Central memory CD8-positive, alpha-beta T cell (primary cell): ENCODE results near the gene GPX5.
"Not testable (repeated sequence)": the region's sequence is repeated elsewhere in the genome, so short reads cannot be mapped to it uniquely, and the experiment has no call there.

Experiments used
- ATAC-seq: fragments of 150-1000 bp; cut with Tn5 transposase; replicated peaks from 2 replicates; pipeline ENCODE4 v1.10.0; 2022; ENCODE audit warnings: mild to moderate bottlenecking, moderate FRiP score, moderate number of reproducible peaks; ENCODE audit not compliant: poor library complexity, severe bottlenecking; ENCODE audit errors: extremely low read depth
- DNase-seq, 2 donors: peaks; one replicate each; pipeline ENCODE4 v3.0.0; 2021; ENCODE audit warnings: low spot score in 2 of 2
- H3K27ac Mint-ChIP-seq: one replicate; pipeline ENCODE4 v1.8.0; 2022; ENCODE audit warnings: low read depth, mild to moderate bottlenecking, moderate library complexity, mixed read lengths
- H3K27me3 Mint-ChIP-seq: one replicate; pipeline ENCODE4 v1.8.0; 2022; ENCODE audit warnings: mixed read lengths
- H3K36me3 Mint-ChIP-seq: one replicate; pipeline ENCODE4 v1.8.0; 2022; ENCODE audit warnings: mild to moderate bottlenecking, moderate library complexity, mixed read lengths; ENCODE audit not compliant: insufficient read depth
- H3K4me1 Mint-ChIP-seq: one replicate; pipeline ENCODE4 v1.8.0; 2022; ENCODE audit warnings: mixed read lengths
- H3K4me3 Mint-ChIP-seq: one replicate; pipeline ENCODE4 v1.8.0; 2022; ENCODE audit warnings: mild to moderate bottlenecking, moderate library complexity, mixed read lengths
- H3K9me3 Mint-ChIP-seq: one replicate; pipeline ENCODE4 v1.8.0; 2022; ENCODE audit warnings: mixed read lengths

The GPX5 gene

GRCh38 chr6:28497306-28497705 is 28.4 kb upstream of the GPX5 start:
- no peak for ATAC-seq
- Mint-ChIP-seq H3K36me3 (no peaks in the 10 kb centered on the region), H3K27ac (no peak overlapping the region), H3K27me3 (peaks cover 76% of the 10 kb centered on the region), H3K9me3 (no peaks in the 10 kb centered on the region), H3K4me1 (no peaks in the 10 kb centered on the region), H3K4me3 (no peak overlapping the region)
- DNase-seq = no peak

GRCh38 chr6:28497893-28498292 is 27.8 kb upstream of the GPX5 start:
- Mint-ChIP-seq H3K4me1 (no peaks in the 10 kb centered on the region), H3K27me3 (peaks cover 73% of the 10 kb centered on the region), H3K27ac (no peak overlapping the region), H3K36me3 (no peaks in the 10 kb centered on the region), H3K9me3 (no peaks in the 10 kb centered on the region), H3K4me3 (no peak overlapping the region)
- DNase-seq (no peak), ATAC-seq (no peak)

- Mint-ChIP-seq H3K36me3 (no peaks in the 10 kb centered on the region), H3K27me3 (peaks cover 73% of the 10 kb centered on the region), H3K9me3 (no peaks in the 10 kb centered on the region), H3K4me3 (no peak overlapping the region), H3K4me1 (no peaks in the 10 kb centered on the region), H3K27ac (no peak overlapping the region)
- DNase-seq (no peak), ATAC-seq (no peak)
Measured at GRCh38 chr6:28501259-28501658, 24.4 kb upstream of the GPX5 start.

GRCh38 chr6:28502136-28502535 is 23.5 kb upstream of the GPX5 start:
- H3K36me3 Mint-ChIP-seq, H3K4me3 Mint-ChIP-seq, H3K9me3 Mint-ChIP-seq, H3K4me1 Mint-ChIP-seq, ATAC-seq, DNase-seq, H3K27ac Mint-ChIP-seq: not testable (repeated sequence)
- H3K27me3 Mint-ChIP-seq = peaks cover 78% of the 10 kb centered on the region

GRCh38 chr6:28502709-28503305 is 22.9 kb upstream of the GPX5 start:
- H3K9me3 Mint-ChIP-seq, H3K36me3 Mint-ChIP-seq, H3K27ac Mint-ChIP-seq, H3K4me3 Mint-ChIP-seq, DNase-seq, ATAC-seq, H3K4me1 Mint-ChIP-seq: not testable (repeated sequence)
- peaks cover 80% of the 10 kb centered on the region for H3K27me3 Mint-ChIP-seq

GRCh38 chr6:28505733-28506132 is 19.9 kb upstream of the GPX5 start:
- Mint-ChIP-seq H3K27ac (no peak overlapping the region), H3K9me3 (no peaks in the 10 kb centered on the region), H3K4me3 (no peak overlapping the region), H3K4me1 (no peaks in the 10 kb centered on the region), H3K27me3 (peaks cover 68% of the 10 kb centered on the region), H3K36me3 (no peaks in the 10 kb centered on the region)
- DNase-seq (no peak), ATAC-seq (no peak)

- ATAC-seq (no peak), DNase-seq (no peak)
- Mint-ChIP-seq H3K4me3 (no peak overlapping the region), H3K4me1 (no peaks in the 10 kb centered on the region), H3K27ac (no peak overlapping the region), H3K27me3 (peaks cover 64% of the 10 kb centered on the region), H3K9me3 (no peaks in the 10 kb centered on the region), H3K36me3 (no peaks in the 10 kb centered on the region)
Measured at GRCh38 chr6:28506807-28507475, 18.7 kb upstream of the GPX5 start.

GRCh38 chr6:28511628-28512300 is 13.9 kb upstream of the GPX5 start:
- no peaks in the 10 kb centered on the region for H3K36me3 Mint-ChIP-seq
- no peak for DNase-seq

GRCh38 chr6:28512387-28512786 is 13.3 kb upstream of the GPX5 start:
- not testable (repeated sequence) for H3K4me1 Mint-ChIP-seq, ATAC-seq, H3K4me3 Mint-ChIP-seq, DNase-seq, H3K27ac Mint-ChIP-seq, H3K9me3 Mint-ChIP-seq, H3K36me3 Mint-ChIP-seq
- H3K27me3 Mint-ChIP-seq = peaks cover 65% of the 10 kb centered on the region

More at GRCh38 chr6:28511628-28512300, 13.9 kb upstream of the GPX5 start:
- Mint-ChIP-seq H3K27ac (no peak overlapping the region), H3K27me3 (peaks cover 65% of the 10 kb centered on the region), H3K4me1 (no peaks in the 10 kb centered on the region), H3K9me3 (no peaks in the 10 kb centered on the region), H3K4me3 (no peak overlapping the region)
- no peak for ATAC-seq

GRCh38 chr6:28515676-28516075 is 10.0 kb upstream of the GPX5 start, which contains the start of gene GPX6:
GPX6 (minus strand) TSS chr6:28515793; CDS start chr6:28515743, 50 bp downstream.
- H3K27me3 Mint-ChIP-seq = peaks cover 79% of the 10 kb centered on the region

GRCh38 chr6:28517964-28518363 is 7.7 kb upstream of the GPX5 start:
- H3K27me3 Mint-ChIP-seq = peaks cover 84% of the 10 kb centered on the region
- no peak for ATAC-seq
- DNase-seq = no peak

More at GRCh38 chr6:28515676-28516075, 10.0 kb upstream of the GPX5 start, which contains the start of gene GPX6:
- Mint-ChIP-seq H3K27ac (no peak within 1 kb of the TSS), H3K36me3 (no peaks in the 10 kb centered on the region), H3K4me1 (no peaks in the 10 kb centered on the region), H3K4me3 (no peak within 1 kb of the TSS), H3K9me3 (no peaks in the 10 kb centered on the region)
- no peak for ATAC-seq
- no peak for DNase-seq

GRCh38 chr6:28522594-28523240 is 3.0 kb upstream of the GPX5 start:
- H3K36me3 Mint-ChIP-seq = peaks cover 2% of the 10 kb centered on the region
- H3K27me3 Mint-ChIP-seq = peaks cover 87% of the 10 kb centered on the region
- ATAC-seq = no peak
- no peak for DNase-seq
- no peak overlapping the region for H3K4me3 Mint-ChIP-seq
- no peak overlapping the region for H3K27ac Mint-ChIP-seq
- H3K4me1 Mint-ChIP-seq = peaks cover 18% of the 10 kb centered on the region
- no peaks in the 10 kb centered on the region for H3K9me3 Mint-ChIP-seq

More at GRCh38 chr6:28517964-28518363, 7.7 kb upstream of the GPX5 start:
- Mint-ChIP-seq H3K4me3 (no peak overlapping the region), H3K4me1 (peaks cover 5% of the 10 kb centered on the region), H3K9me3 (no peaks in the 10 kb centered on the region), H3K36me3 (no peaks in the 10 kb centered on the region), H3K27ac (no peak overlapping the region)
